K562 (cell line): ENCODE measurements around the gene KRTAP5-5.

ENCODE experiments used
- CTCF ChIP-seq, 3 experiments: IDR thresholded peaks in 2 of 3; conservative IDR thresholded peaks in 1 of 3; 2 replicates each; pipeline ENCODE4 v1.5.1; 2011 to 2012; ENCODE audit warnings: low read length in 3 of 3, mild to moderate bottlenecking in 3 of 3, control low read depth in 2 of 3, improper control_type of control experiment in 1 of 3, inconsistent platforms in 1 of 3, low read depth in 1 of 3, mixed read lengths in 1 of 3, moderate library complexity in 1 of 3; ENCODE audit not compliant: insufficient read depth in 2 of 3
- JUN ChIP-seq, 2 experiments: sonication (generic) in 1 of 2; formaldehyde crosslinking in 1 of 2; IDR thresholded peaks; 2 replicates each; pipeline versions ENCODE4 v1.6.1 to v1.8.0; 2012 to 2022; ENCODE audit warnings: borderline replicate concordance in 2 of 2, mild to moderate bottlenecking in 2 of 2, improper control_type of control experiment in 1 of 2, low read depth in 1 of 2, low read length in 1 of 2, missing genetic modification reagents in 1 of 2
- PHF20 ChIP-seq: fragments of 450-650 bp; IDR thresholded peaks from 2 replicates; pipeline ENCODE4 v1.6.1; 2018; ENCODE audit not compliant: partially characterized antibody
- ZKSCAN1 ChIP-seq: fragments of 150-350 bp; IDR thresholded peaks from 2 replicates; pipeline ENCODE4 v1.6.1; 2016; ENCODE audit warnings: low read depth, low read length
- ZNF217 ChIP-seq: sonication (generic); formaldehyde crosslinking; IDR thresholded peaks from 2 replicates; pipeline ENCODE4 v1.8.0; 2022; ENCODE audit warnings: mild to moderate bottlenecking, missing genetic modification reagents
- TF ChIP-seq, protein P1 (sequence below): fragments of 250-450 bp; sonication (Bioruptor Pico); IDR thresholded peaks from 2 replicates; pipeline ENCODE4 v1.8.0; 2021; ENCODE audit warnings: moderate library complexity, mild to moderate bottlenecking, inconsistent platforms

GRCh38 chr11:1660111-1660867 is 30.7 kb downstream of the KRTAP5-5 start:
- TF ChIP-seq CTCF (IDR thresholded peaks at IDR 0.05 in 2 of 3, conservative IDR thresholded peaks at IDR 0.05 in 1 of 3; ENCODE audit: insufficient read depth in 2 of 3, low read depth in 1 of 3, low read length in 3 of 3) (no peak), PHF20 (no peak), JUN (IDR thresholded peaks at IDR 0.05; ENCODE audit: borderline replicate concordance, low read depth, low read length) (no peak), JUN (CRISPR knock-in tag; IDR thresholded peaks at IDR 0.05; ENCODE audit: borderline replicate concordance) (no peak), ZKSCAN1 (no peak), ZNF217 (CRISPR knock-in tag) (no peak)
- TF ChIP-seq, protein P1, sequence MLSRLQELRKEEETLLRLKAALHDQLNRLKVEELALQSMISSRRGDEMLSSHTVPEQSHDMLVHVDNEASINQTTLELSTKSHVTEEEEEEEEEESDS (CRISPR knock-in tag): no peak
